ENCODE measurements around the gene ZNF723. TPM values are rescaled to one million over a fixed set of nuclear protein-coding genes. Genes with fewer than 3 reads are reported as not detected.
"Not testable (repeated sequence)": the region's sequence is repeated elsewhere in the genome, so short reads cannot be mapped to it uniquely, and the experiment has no call there.

ZNF723 gene
- not detected in 2 replicates for total RNA-seq (ENCODE audit: low replicate concordance)

GRCh38 chr19:22832031-22832762, at the start of gene ZNF723:
Gene ZNF723, plus strand, starts transcription at chr19:22832291. Its CDS starts 89 bp downstream, at chr19:22832380.
- Histone ChIP-seq H3K4me3 (no peak within 1 kb of the TSS), H3K9me3 (ENCODE audit: low read depth) (peaks cover 29% of the 10 kb centered on the region), H3K36me3 (no peaks in the 10 kb centered on the region), H3K4me1 (no peaks in the 10 kb centered on the region), H3K79me2 (ENCODE audit: low read depth) (no peaks in the 10 kb centered on the region), H3F3A (ENCODE audit: low read depth) (no peaks in the 10 kb centered on the region), H3K27ac (no peak within 1 kb of the TSS), H3K4me2 (no peak within 1 kb of the TSS), H3K27me3 (no peaks in the 10 kb centered on the region), H3K9ac (no peak within 1 kb of the TSS), H2AFZ (replicated peaks) (no peak within 1 kb of the TSS), H4K20me1 (ENCODE audit: low read depth) (no peaks in the 10 kb centered on the region)
- H3K9me3 Mint-ChIP-seq = peaks cover 44% of the 10 kb centered on the region
- no peaks in the 10 kb centered on the region for H3K4me1 Mint-ChIP-seq
- H3K4me3 Mint-ChIP-seq = no peak within 1 kb of the TSS
- peaks cover 8% of the 10 kb centered on the region for H3K27me3 Mint-ChIP-seq (ENCODE audit: insufficient read depth, low read depth)
- no peak for DNase-seq (ENCODE audit: low spot score)
- TF ChIP-seq CTCF (IDR thresholded peaks at IDR 0.05) (no peak), EZH2phosphoT487 (IDR thresholded peaks at IDR 0.05) (no peak), EZH2 (IDR thresholded peaks at IDR 0.05) (no peak)
- H3K27ac Mint-ChIP-seq = no peak within 1 kb of the TSS
- H3K36me3 Mint-ChIP-seq = no peaks in the 10 kb centered on the region

DNA sequence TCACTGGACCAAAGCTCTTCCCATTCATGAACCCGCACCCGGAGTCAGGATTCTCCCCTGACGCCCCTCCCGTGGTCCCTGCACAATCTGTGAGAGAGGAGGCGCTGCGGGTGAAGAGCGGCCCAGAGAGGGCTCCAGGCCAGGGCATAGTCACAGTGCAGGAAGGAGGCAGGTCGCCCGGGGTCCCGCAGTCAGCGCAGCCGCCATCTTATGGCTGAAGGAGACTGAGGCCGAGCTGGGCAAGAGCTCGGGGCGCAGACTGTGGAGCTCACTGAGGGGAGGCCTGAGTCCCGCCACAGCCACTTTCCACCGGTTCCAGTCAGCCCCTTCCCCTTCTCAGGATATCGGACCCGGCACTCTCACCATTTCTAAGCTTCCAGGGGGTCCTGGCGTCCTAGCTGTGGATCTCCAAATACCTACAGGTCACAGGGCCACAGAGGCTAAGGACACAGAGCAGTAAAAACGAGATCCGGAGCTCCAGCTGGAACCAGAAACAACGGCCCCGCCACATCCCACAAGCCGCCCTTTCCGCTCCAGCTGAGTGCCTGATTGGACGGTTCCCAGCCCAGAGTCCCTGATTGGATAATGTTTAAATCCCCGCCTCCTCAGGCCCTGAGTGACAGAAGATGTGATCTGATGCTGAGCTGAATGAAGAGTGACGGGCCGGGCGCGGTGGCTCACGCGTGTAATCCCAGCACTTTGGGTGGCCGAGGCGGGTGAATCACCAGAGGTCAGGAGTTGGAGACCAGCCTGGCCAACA, 48.3 kb upstream of the ZNF723 start, which contains the start of gene ZNF99:
Gene ZNF99, minus strand, starts transcription at position 501 of the 760 bp plus-strand sequence. Its CDS starts 135 bp downstream, at position 366.
- Histone ChIP-seq H3K27ac (no peak within 1 kb of the TSS), H3F3A (ENCODE audit: low read depth) (no peaks in the 10 kb centered on the region), H3K79me2 (ENCODE audit: low read depth) (no peaks in the 10 kb centered on the region), H3K4me1 (no peaks in the 10 kb centered on the region), H3K4me3 (no peak within 1 kb of the TSS), H3K36me3 (no peaks in the 10 kb centered on the region), H3K27me3 (no peaks in the 10 kb centered on the region), H3K9me3 (ENCODE audit: low read depth) (peaks cover 22% of the 10 kb centered on the region), H3K4me2 (no peak within 1 kb of the TSS), H2AFZ (replicated peaks) (no peak within 1 kb of the TSS), H3K9ac (no peak within 1 kb of the TSS), H4K20me1 (ENCODE audit: low read depth) (no peaks in the 10 kb centered on the region)
- H3K27ac Mint-ChIP-seq = no peak within 1 kb of the TSS
- no peaks in the 10 kb centered on the region for H3K27me3 Mint-ChIP-seq (ENCODE audit: insufficient read depth, low read depth)
- DNase-seq (ENCODE audit: low spot score) = no peak
- no peak within 1 kb of the TSS for H3K4me3 Mint-ChIP-seq
- TF ChIP-seq CTCF (IDR thresholded peaks at IDR 0.05) (no peak), EZH2phosphoT487 (IDR thresholded peaks at IDR 0.05) (no peak), EZH2 (IDR thresholded peaks at IDR 0.05) (no peak)
- H3K36me3 Mint-ChIP-seq = peaks cover 2% of the 10 kb centered on the region
- H3K9me3 Mint-ChIP-seq = peaks cover 38% of the 10 kb centered on the region
- no peaks in the 10 kb centered on the region for H3K4me1 Mint-ChIP-seq

DNA sequence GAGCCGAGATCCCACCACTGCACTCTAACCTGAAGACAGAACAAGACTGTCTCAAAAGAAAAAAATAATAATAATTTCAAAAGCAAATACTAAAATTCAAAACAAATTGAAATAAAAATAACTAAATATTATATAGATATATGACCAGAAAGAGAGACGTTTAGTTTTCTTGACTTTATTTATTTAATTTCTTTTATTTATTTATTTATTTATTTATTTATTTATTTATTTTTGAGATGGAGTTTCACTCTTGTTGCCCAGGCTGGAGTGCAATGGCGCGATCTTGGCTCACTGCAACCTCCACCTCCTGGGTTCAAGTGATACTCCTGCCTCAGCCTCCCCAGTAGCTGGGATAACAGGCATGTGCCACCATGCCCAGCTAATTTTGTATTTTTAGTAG, 39.2 kb upstream of the ZNF723 start:
- H3K9me3 ChIP-seq (ENCODE audit: low read depth) = peaks cover 52% of the 10 kb centered on the region
- H3K9me3 Mint-ChIP-seq = peaks cover 50% of the 10 kb centered on the region

More for the DNA sequence above, 39.2 kb upstream of the ZNF723 start:
- not testable (repeated sequence) for H3K4me1 Mint-ChIP-seq; H3F3A ChIP-seq (ENCODE audit: low read depth); H3K4me3 ChIP-seq; H3K36me3 ChIP-seq; DNase-seq (ENCODE audit: low spot score); H3K36me3 Mint-ChIP-seq; H3K27me3 ChIP-seq; H3K9ac ChIP-seq; H3K4me2 ChIP-seq; H3K27ac Mint-ChIP-seq; H3K79me2 ChIP-seq (ENCODE audit: low read depth); H2AFZ ChIP-seq (replicated peaks); H3K27me3 Mint-ChIP-seq (ENCODE audit: insufficient read depth, low read depth); H4K20me1 ChIP-seq (ENCODE audit: low read depth); H3K4me1 ChIP-seq; H3K4me3 Mint-ChIP-seq; H3K27ac ChIP-seq
